Neutrophil (primary cell): ENCODE data around the gene KCNAB2.

Experiments
- H3K27ac ChIP-seq: fragments of 200-600 bp; sonication (generic); 2 replicates; pipeline ENCODE4 v1.5.1; 2016; ENCODE audit warnings: mild to moderate bottlenecking, moderate library complexity
- H3K27me3 ChIP-seq: fragments of 200-600 bp; sonication (generic); 2 replicates; pipeline ENCODE4 v1.6.0; 2016; ENCODE audit warnings: mild to moderate bottlenecking
- H3K36me3 ChIP-seq: fragments of 200-600 bp; sonication (generic); 2 replicates; pipeline ENCODE4 v1.5.1; 2017
- H3K4me1 ChIP-seq, 2 experiments: fragments of 200-600 bp in 1 of 2; sonication (generic) in 1 of 2; 1 replicate in 1 of 2; 2 replicates in 1 of 2; pipeline versions ENCODE4 v1.5.1 to v1.6.1; 2013 to 2016; ENCODE audit warnings: low read depth in 1 of 2, low read length in 1 of 2, mild to moderate bottlenecking in 1 of 2, moderate library complexity in 1 of 2; ENCODE audit not compliant: control insufficient read depth in 1 of 2, insufficient read depth in 1 of 2
- H3K4me3 ChIP-seq, 2 experiments: fragments of 200-600 bp in 1 of 2; sonication (generic) in 1 of 2; 1 replicate in 1 of 2; 2 replicates in 1 of 2; pipeline ENCODE4 v1.5.1; 2013 to 2016; ENCODE audit warnings: low read depth in 1 of 2, low read length in 1 of 2, mild to moderate bottlenecking in 1 of 2, moderate library complexity in 1 of 2
- H3K9me3 ChIP-seq: fragments of 200-600 bp; sonication (generic); 2 replicates; pipeline ENCODE4 v1.5.1; 2016
- TF ChIP-seq, protein P1 (sequence below): fragments of 200-600 bp; sonication (generic); IDR thresholded peaks from 2 replicates; pipeline ENCODE4 v1.5.1; 2016; ENCODE audit warnings: antibody characterized with exemption

KCNAB2 gene

DNA sequence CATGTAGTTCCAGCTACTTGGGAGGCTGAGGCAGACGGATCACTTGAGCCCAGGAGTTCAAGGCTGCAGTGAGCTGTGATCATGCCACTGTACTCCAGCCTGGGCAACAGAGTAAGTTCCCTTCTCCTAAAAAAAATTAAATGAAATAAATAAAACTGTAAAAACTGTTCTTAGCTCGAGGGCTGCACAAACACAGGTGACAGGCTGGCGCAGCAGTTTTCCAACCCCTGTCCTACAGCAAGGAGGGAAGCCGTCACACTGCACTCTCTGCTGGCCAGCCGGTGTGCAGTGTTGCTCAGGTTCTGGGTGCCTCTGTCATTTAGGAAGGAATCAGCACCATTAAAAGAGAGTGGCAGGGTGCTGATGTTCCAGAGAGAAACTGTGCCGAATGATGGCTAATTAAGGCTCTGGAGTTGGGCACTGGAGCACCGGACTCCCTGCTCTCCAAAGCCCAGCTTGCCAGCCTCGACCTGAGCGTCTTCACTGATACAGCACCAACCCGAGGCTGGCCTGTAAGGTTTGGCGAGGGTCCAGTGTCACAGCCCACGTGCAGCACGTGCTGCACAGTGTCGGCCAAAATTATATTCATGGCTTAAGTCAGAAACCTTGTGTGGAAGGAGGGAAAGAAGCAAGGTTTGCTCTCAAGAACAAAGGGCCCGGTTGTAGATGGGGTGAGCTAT lies 26.4 kb upstream of the KCNAB2 start:
- no peaks in the 10 kb centered on the region for H3K4me1 ChIP-seq
- no peaks in the 10 kb centered on the region for H3K27me3 ChIP-seq
- H3K9me3 ChIP-seq, result no peaks in the 10 kb centered on the region
- TF ChIP-seq, protein P1, sequence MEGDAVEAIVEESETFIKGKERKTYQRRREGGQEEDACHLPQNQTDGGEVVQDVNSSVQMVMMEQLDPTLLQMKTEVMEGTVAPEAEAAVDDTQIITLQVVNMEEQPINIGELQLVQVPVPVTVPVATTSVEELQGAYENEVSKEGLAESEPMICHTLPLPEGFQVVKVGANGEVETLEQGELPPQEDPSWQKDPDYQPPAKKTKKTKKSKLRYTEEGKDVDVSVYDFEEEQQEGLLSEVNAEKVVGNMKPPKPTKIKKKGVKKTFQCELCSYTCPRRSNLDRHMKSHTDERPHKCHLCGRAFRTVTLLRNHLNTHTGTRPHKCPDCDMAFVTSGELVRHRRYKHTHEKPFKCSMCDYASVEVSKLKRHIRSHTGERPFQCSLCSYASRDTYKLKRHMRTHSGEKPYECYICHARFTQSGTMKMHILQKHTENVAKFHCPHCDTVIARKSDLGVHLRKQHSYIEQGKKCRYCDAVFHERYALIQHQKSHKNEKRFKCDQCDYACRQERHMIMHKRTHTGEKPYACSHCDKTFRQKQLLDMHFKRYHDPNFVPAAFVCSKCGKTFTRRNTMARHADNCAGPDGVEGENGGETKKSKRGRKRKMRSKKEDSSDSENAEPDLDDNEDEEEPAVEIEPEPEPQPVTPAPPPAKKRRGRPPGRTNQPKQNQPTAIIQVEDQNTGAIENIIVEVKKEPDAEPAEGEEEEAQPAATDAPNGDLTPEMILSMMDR, result no peak
- peaks cover 32% of the 10 kb centered on the region for H3K36me3 ChIP-seq
- H3K4me3 ChIP-seq, result no peak overlapping the region
- no peak overlapping the region for H3K27ac ChIP-seq

DNA sequence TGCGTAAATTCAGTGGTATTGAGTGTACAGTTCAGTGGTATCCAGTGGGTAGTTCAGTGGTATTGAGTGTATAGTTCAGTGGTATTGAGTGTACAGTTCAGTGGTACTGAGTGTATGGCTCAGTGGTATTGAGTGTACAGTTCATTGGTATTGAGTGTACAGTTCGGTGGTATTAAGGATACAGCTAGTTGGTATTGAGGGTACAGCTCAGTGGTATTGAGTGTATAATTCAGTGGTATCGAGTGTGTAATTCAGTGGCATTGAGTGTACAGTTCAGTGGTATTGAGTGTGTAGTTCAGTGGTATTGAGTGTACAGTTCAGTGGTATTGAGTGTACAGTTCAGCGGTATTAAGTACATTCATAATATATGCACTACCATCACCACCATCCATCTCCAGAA lies 23.5 kb upstream of the KCNAB2 start:
- TF ChIP-seq, protein P1, result no peak
- Histone ChIP-seq H3K36me3 (peaks cover 15% of the 10 kb centered on the region), H3K4me3 (no peak overlapping the region), H3K9me3 (no peaks in the 10 kb centered on the region), H3K4me1 (peaks cover 23% of the 10 kb centered on the region in 2 experiments), H3K27ac (no peak overlapping the region), H3K27me3 (no peaks in the 10 kb centered on the region)

DNA sequence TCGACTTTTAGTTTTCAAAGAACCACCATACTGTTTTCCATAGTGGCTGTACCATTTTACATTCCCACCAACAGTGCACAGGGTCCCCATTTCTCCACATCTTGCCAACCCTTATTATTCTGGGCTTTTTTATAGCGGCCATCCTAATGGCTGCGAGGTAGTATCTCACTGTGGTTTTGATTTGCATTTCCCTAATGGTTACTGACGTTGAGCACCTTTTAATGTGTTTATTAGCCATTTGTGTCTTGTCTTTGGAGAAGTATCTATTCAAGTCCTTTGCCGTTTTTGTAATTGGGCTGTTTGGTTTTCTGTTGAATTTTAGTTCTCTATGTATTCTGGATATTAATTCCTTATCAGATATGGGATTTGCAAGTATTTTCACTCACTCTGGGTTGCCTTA lies 22.3 kb upstream of the KCNAB2 start:
- Histone ChIP-seq H3K4me3 (no peak overlapping the region), H3K27ac (no peak overlapping the region), H3K27me3 (no peaks in the 10 kb centered on the region), H3K4me1 (peaks cover 33 to 35% of the 10 kb centered on the region in 2 experiments), H3K9me3 (no peaks in the 10 kb centered on the region), H3K36me3 (peaks cover 15% of the 10 kb centered on the region)
- TF ChIP-seq, protein P1, result no peak

DNA sequence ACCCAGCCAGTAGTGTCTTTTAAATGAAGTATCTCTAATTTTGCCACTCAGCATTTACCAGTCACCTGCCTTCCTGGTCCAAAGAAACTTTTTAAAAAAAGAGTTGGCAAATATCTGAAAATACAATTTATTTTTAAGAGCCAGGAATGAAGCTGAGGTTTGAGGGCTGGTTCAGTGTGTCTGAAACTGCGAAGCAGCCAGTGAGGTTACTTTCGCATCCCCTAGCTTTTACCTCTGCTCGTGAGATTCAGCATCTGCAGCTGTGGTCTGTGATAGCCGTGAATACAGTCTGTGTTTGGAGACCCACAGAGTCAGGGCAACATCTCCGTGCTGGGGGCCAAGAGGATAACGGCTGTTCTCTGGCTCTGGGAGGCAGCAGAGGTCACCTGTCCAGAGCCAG lies 21.3 kb upstream of the KCNAB2 start:
- Histone ChIP-seq H3K4me1 (peaks cover 44 to 45% of the 10 kb centered on the region in 2 experiments), H3K36me3 (peaks cover 13% of the 10 kb centered on the region), H3K9me3 (no peaks in the 10 kb centered on the region), H3K4me3 (no peak overlapping the region), H3K27ac (peak overlapping the region; percentile 99), H3K27me3 (no peaks in the 10 kb centered on the region)
- TF ChIP-seq, protein P1, result no peak

DNA sequence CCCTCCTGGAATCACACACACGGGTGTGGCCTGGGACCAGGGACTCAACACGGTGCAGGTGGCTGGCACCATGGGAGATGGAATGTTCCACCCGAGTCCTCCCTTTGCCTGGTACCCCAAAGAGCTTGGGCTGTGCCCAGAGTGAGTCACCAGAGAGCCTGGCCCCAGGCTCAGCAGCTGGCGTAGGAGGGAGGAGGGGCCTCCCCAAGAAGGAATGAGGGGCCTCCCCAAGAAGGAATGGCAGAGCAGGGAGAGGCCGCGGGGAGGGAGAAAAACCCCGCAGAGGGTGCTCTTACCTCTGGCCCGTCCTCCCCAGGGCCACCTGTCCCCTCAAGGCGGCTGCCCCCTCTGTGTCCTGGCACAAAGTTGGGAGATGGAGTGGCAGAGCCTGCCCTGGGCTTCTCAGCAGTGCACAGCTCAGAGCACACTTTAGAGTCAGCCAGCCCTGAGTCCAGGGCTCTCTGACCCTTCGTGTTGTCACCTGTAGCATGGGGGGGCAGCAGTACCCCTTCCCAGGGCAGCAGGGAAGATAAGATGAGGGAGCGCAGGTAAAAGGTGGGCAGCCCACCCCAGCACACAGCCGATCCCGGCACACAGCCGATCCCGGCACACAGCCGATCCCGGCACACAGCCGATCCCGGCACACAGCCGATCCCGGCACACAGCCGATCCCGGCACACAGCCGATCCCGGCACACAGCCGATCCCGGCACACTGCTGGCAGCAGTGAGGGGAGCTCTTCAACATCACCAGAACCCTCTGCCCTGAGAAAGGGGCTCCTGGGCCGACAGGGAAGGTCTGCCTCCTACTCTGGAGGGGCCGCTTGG lies 20.2 kb upstream of the KCNAB2 start:
- H3K27ac ChIP-seq, result peak overlapping the region; percentile 99

More for the DNA sequence above, 20.2 kb upstream of the KCNAB2 start:
- TF ChIP-seq, protein P1, result no peak
- no peaks in the 10 kb centered on the region for H3K9me3 ChIP-seq
- H3K27me3 ChIP-seq, result no peaks in the 10 kb centered on the region
- peaks cover 2% of the 10 kb centered on the region for H3K36me3 ChIP-seq
- H3K4me1 ChIP-seq, result peaks cover 55 to 56% of the 10 kb centered on the region in 2 experiments
- H3K4me3 ChIP-seq, result peak overlapping the region; percentile 65 to 81
